HepG2 (cell line): ENCODE measurements around the gene GTF3A. TPM values are rescaled to one million over a fixed set of nuclear protein-coding genes. Genes with fewer than 3 reads are reported as not detected.

Experiments
- ARHGAP35 ChIP-seq: sonication (generic); formaldehyde crosslinking; IDR thresholded peaks from 2 replicates; pipeline ENCODE4 v1.9.0; 2022; ENCODE audit warnings: mild to moderate bottlenecking, inconsistent platforms, moderate library complexity, missing genetic modification reagents, borderline replicate concordance
- FOXJ3 ChIP-seq: sonication (generic); formaldehyde crosslinking; IDR thresholded peaks from 2 replicates; pipeline ENCODE4 v1.4.0; 2020; ENCODE audit warnings: missing genetic modification reagents, mild to moderate bottlenecking, borderline replicate concordance
- KLF16 ChIP-seq, 2 experiments: sonication (generic) in 1 of 2; formaldehyde crosslinking in 1 of 2; IDR thresholded peaks; 2 replicates each; pipeline versions ENCODE4 v1.6.1 to v1.8.0; 2016 to 2023; ENCODE audit warnings: missing genetic modification reagents in 2 of 2, missing compliant biosample characterization in 1 of 2
- MBNL3 ChIP-seq: fragments of 250-450 bp; sonication (Bioruptor Pico); conservative IDR thresholded peaks from 2 replicates; pipeline ENCODE4 v1.8.0; 2022; ENCODE audit warnings: mild to moderate bottlenecking, inconsistent platforms
- MIER2 ChIP-seq: IDR thresholded peaks from 2 replicates; pipeline ENCODE4 v1.6.1; 2016; ENCODE audit warnings: missing biosample characterization, missing genetic modification reagents
- MYNN ChIP-seq: sonication (generic); formaldehyde crosslinking; IDR thresholded peaks from 2 replicates; pipeline ENCODE4 v1.4.0; 2020; ENCODE audit warnings: mild to moderate bottlenecking, low read depth, missing genetic modification reagents
- REPIN1 ChIP-seq: sonication (generic); formaldehyde crosslinking; IDR thresholded peaks from 2 replicates; pipeline ENCODE4 v1.8.0; 2022; ENCODE audit warnings: missing genetic modification reagents, low read depth, mild to moderate bottlenecking, borderline replicate concordance
- RXRA ChIP-seq: sonication (generic); formaldehyde crosslinking; IDR thresholded peaks from 2 replicates; pipeline ENCODE4 v1.5.1; 2020; ENCODE audit warnings: missing genetic modification reagents
- SALL1 ChIP-seq: sonication (generic); formaldehyde crosslinking; IDR thresholded peaks from 2 replicates; pipeline ENCODE4 v1.8.0; 2022; ENCODE audit warnings: mild to moderate bottlenecking, missing genetic modification reagents
- SIN3B ChIP-seq: fragments of 150-350 bp; IDR thresholded peaks from 2 replicates; pipeline ENCODE4 v1.6.1; 2014; ENCODE audit warnings: low read length
- SOX13 ChIP-seq, 3 experiments: fragments of 450-650 bp in 1 of 3; sonication (generic) in 1 of 3; formaldehyde crosslinking in 1 of 3; IDR thresholded peaks in 2 of 3; conservative IDR thresholded peaks in 1 of 3; 2 replicates each; pipeline versions ENCODE4 v1.5.0 to v1.6.1; 2016 to 2020; ENCODE audit warnings: antibody characterized with exemption in 1 of 3, mild to moderate bottlenecking in 1 of 3, missing compliant biosample characterization in 1 of 3, missing genetic modification reagents in 1 of 3, moderate library complexity in 1 of 3
- STAT5B ChIP-seq: sonication (generic); formaldehyde crosslinking; IDR thresholded peaks from 2 replicates; pipeline ENCODE4 v1.4.0; 2020; ENCODE audit warnings: missing genetic modification reagents
- ZNF598 ChIP-seq: sonication (generic); formaldehyde crosslinking; IDR thresholded peaks from 2 replicates; pipeline ENCODE4 v1.5.1; 2020; ENCODE audit warnings: mild to moderate bottlenecking, missing genetic modification reagents, borderline replicate concordance
- ZNF605 ChIP-seq: sonication (generic); formaldehyde crosslinking; IDR thresholded peaks from 2 replicates; pipeline ENCODE4 v1.8.0; 2022; ENCODE audit warnings: mild to moderate bottlenecking, missing genetic modification reagents
- ZSCAN31 ChIP-seq: sonication (generic); formaldehyde crosslinking; IDR thresholded peaks from 2 replicates; pipeline ENCODE4 v1.5.0; 2020; ENCODE audit warnings: low read depth, mild to moderate bottlenecking, missing genetic modification reagents
- polyA plus RNA-seq, 8 experiments: library from polyadenylated mRNA; depleted of rRNA in 3 of 8; stranded (reverse) in 7 of 8; unstranded in 1 of 8; fragments of >200 nt; fragmentation: Illumina TruSeq in 4 of 8; extraction: Trizol in 4 of 8; gene quantifications; 2 replicates each; pipeline versions ENCODE4 v1.2.1 to v1.2.3, GENCODE V29; 2011 to 2016; ENCODE audit warnings: low read depth in 4 of 8, missing spikeins in 1 of 8, mixed read lengths in 1 of 8; ENCODE audit not compliant: insufficient read depth in 1 of 8
- total RNA-seq, 5 experiments: library from RNA; depleted of rRNA; stranded (reverse); fragments of >200 nt; fragmentation: Illumina TruSeq; extraction: Trizol; gene quantifications; 2 replicates each; pipeline ENCODE4 v1.2.3, GENCODE V29; 2016; ENCODE audit warnings: low read depth in 1 of 5
- TF ChIP-seq, protein P1 (sequence below): sonication (generic); formaldehyde crosslinking; IDR thresholded peaks from 2 replicates; pipeline ENCODE4 v1.9.0; 2021; ENCODE audit warnings: missing genetic modification reagents, borderline replicate concordance
- TF ChIP-seq, protein P2 (sequence below): sonication (generic); formaldehyde crosslinking; IDR thresholded peaks from 2 replicates; pipeline ENCODE4 v1.4.0; 2020; ENCODE audit warnings: mild to moderate bottlenecking, low read depth, missing genetic modification reagents
- TF ChIP-seq, protein P3 (sequence below): sonication (generic); formaldehyde crosslinking; IDR thresholded peaks from 2 replicates; pipeline ENCODE4 v1.4.0; 2020; ENCODE audit warnings: mild to moderate bottlenecking, missing genetic modification reagents
- TF ChIP-seq, protein P4 (sequence below): IDR thresholded peaks from 2 replicates; pipeline ENCODE4 v1.6.1; 2012; ENCODE audit warnings: inconsistent platforms
- TF ChIP-seq, protein P5 (sequence below): fragments of 450-650 bp; IDR thresholded peaks from 2 replicates; pipeline ENCODE4 v1.6.1; 2017; ENCODE audit warnings: mild to moderate bottlenecking

The GTF3A gene
- total and polyA plus RNA-seq, 2 of the 13 experiments (the other 11 are each of a cell fraction or from before 2014, with no cell fraction given) = 42.1 to 176 TPM

DNA sequence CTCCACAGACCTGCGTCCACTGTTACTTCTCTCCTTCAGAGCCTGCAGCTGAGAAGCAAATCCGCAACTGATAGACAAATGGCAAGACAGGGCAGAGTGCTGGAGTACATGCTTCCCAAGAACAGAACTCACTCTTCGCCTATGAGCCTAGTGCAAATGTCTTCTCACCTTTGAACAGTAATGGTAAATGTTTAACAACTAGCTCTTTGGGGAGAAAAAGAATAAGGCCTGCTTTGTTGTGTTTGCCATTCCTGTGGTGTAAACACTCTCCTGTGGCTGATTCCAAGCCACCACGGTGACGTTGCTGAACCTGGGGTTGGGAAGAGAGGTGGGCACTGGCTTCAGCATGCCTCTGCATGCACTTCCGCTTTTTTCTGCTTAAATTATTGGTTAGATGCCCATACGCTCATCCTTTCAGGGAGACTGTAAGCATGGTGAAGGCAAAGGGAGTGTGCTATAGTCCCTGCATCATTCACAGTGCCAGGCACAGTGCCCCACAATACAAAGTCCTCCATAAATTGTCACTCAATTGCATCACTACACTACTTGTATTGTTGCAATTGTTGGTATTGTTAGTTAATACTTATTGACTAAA, 28.1 kb upstream of the GTF3A start (continued):
- TF ChIP-seq REPIN1 (CRISPR knock-in tag) (peak; percentile 81), STAT5B (CRISPR knock-in tag) (no peak), ZNF605 (CRISPR knock-in tag) (no peak), ZNF598 (CRISPR knock-in tag) (no peak), SIN3B (no peak), RXRA (CRISPR knock-in tag) (0 out of 2 replicates have a peak, but pooled peaks have one; percentile 34), SALL1 (peak; percentile 86), ARHGAP35 (no peak), MYNN (CRISPR knock-in tag) (no peak), SOX13 (IDR thresholded peaks at IDR 0.05) (no peak), SOX13 (CRISPR knock-in tag; conservative IDR thresholded peaks at IDR 0.05 in 1 of 2, IDR thresholded peaks at IDR 0.05 in 1 of 2) (peak in 1 of 2 experiments; percentile 67; a peak in 2 of 4 replicates), MBNL3 (no peak), ZSCAN31 (peak; percentile 17; the same call in 1 of the 2 replicates), FOXJ3 (CRISPR knock-in tag) (peak; percentile 51; the same call in 1 of the 2 replicates), MIER2 (CRISPR knock-in tag) (0 out of 2 replicates have a peak, but pooled peaks have one; percentile 36), KLF16 (CRISPR knock-in tag; IDR thresholded peaks at IDR 0.05) (peak in 1 of 2 experiments; percentile 44; a peak in 1 of 4 replicates)
- TF ChIP-seq, protein P1, sequence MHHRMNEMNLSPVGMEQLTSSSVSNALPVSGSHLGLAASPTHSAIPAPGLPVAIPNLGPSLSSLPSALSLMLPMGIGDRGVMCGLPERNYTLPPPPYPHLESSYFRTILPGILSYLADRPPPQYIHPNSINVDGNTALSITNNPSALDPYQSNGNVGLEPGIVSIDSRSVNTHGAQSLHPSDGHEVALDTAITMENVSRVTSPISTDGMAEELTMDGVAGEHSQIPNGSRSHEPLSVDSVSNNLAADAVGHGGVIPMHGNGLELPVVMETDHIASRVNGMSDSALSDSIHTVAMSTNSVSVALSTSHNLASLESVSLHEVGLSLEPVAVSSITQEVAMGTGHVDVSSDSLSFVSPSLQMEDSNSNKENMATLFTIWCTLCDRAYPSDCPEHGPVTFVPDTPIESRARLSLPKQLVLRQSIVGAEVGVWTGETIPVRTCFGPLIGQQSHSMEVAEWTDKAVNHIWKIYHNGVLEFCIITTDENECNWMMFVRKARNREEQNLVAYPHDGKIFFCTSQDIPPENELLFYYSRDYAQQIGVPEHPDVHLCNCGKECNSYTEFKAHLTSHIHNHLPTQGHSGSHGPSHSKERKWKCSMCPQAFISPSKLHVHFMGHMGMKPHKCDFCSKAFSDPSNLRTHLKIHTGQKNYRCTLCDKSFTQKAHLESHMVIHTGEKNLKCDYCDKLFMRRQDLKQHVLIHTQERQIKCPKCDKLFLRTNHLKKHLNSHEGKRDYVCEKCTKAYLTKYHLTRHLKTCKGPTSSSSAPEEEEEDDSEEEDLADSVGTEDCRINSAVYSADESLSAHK (CRISPR knock-in tag) = no peak
- TF ChIP-seq, protein P2, sequence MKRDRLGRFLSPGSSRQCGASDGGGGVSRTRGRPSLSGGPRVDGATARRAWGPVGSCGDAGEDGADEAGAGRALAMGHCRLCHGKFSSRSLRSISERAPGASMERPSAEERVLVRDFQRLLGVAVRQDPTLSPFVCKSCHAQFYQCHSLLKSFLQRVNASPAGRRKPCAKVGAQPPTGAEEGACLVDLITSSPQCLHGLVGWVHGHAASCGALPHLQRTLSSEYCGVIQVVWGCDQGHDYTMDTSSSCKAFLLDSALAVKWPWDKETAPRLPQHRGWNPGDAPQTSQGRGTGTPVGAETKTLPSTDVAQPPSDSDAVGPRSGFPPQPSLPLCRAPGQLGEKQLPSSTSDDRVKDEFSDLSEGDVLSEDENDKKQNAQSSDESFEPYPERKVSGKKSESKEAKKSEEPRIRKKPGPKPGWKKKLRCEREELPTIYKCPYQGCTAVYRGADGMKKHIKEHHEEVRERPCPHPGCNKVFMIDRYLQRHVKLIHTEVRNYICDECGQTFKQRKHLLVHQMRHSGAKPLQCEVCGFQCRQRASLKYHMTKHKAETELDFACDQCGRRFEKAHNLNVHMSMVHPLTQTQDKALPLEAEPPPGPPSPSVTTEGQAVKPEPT = no peak
- TF ChIP-seq, protein P3, sequence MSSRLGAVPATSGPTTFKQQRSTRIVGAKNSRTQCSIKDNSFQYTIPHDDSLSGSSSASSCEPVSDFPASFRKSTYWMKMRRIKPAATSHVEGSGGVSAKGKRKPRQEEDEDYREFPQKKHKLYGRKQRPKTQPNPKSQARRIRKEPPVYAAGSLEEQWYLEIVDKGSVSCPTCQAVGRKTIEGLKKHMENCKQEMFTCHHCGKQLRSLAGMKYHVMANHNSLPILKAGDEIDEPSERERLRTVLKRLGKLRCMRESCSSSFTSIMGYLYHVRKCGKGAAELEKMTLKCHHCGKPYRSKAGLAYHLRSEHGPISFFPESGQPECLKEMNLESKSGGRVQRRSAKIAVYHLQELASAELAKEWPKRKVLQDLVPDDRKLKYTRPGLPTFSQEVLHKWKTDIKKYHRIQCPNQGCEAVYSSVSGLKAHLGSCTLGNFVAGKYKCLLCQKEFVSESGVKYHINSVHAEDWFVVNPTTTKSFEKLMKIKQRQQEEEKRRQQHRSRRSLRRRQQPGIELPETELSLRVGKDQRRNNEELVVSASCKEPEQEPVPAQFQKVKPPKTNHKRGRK = no peak
- TF ChIP-seq, protein P4, sequence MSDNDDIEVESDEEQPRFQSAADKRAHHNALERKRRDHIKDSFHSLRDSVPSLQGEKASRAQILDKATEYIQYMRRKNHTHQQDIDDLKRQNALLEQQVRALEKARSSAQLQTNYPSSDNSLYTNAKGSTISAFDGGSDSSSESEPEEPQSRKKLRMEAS = peak; percentile 74
- TF ChIP-seq, protein P5, sequence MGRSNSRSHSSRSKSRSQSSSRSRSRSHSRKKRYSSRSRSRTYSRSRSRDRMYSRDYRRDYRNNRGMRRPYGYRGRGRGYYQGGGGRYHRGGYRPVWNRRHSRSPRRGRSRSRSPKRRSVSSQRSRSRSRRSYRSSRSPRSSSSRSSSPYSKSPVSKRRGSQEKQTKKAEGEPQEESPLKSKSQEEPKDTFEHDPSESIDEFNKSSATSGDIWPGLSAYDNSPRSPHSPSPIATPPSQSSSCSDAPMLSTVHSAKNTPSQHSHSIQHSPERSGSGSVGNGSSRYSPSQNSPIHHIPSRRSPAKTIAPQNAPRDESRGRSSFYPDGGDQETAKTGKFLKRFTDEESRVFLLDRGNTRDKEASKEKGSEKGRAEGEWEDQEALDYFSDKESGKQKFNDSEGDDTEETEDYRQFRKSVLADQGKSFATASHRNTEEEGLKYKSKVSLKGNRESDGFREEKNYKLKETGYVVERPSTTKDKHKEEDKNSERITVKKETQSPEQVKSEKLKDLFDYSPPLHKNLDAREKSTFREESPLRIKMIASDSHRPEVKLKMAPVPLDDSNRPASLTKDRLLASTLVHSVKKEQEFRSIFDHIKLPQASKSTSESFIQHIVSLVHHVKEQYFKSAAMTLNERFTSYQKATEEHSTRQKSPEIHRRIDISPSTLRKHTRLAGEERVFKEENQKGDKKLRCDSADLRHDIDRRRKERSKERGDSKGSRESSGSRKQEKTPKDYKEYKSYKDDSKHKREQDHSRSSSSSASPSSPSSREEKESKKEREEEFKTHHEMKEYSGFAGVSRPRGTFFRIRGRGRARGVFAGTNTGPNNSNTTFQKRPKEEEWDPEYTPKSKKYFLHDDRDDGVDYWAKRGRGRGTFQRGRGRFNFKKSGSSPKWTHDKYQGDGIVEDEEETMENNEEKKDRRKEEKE = no peak
